ENCODE measurements around the gene CNGA3.

CNGA3 gene

DNA sequence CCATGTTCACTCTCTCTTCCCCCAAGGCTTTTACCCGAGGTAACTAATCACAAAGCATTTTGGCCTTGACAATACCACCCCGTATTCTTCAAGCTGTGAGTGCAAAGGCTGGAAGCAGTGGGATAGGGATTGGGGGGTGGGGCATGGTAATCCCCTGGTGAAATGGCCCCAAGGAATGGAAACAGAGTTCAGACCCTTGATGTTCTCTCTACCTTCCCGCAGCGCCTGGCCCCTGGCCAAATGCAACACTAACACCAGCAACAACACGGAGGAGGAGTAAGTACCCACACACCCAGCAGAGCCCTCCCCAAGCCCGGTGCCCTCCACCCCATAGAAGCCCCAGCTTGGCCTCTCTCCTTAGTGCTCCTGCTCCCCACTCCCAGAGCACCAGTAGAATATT, 36.9 kb downstream of the CNGA3 start:
- WGBS, 2 experiments, result 25 to 31% methylated on average over 6 of the region's 6 CpGs
- H3K36me3 ChIP-seq (ENCODE audit: control insufficient read depth, insufficient read depth, low read length), result no peaks in the 10 kb centered on the region

DNA sequence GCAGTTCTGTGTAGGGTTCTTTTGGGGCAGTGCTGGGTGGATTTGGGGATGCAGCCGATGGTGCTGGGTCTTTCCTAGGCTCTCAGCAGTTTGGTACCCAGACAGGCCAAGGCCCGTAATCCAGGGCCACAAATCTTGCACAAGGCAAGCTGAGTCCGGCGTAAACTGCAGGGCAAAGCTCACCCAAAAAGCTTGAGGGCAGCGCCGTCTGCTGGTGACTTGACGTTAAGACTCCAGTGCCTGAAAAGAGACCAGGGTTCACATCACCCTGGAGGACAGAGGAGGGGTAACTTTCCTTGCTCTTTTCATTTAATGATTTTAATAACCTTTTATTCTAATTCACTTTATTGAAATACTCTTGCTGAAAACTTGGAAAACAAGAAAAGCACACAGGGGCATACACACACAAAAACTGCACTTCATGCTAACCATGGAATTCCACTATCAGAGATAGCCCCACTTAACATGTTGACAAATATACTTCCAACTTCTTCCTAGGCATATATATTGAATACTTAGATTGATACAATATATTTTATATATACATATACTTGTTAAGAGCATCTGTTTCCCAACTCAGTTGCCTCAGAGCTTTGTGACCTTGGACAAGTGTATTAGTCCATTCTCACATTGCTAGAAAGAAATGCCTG, 38.9 kb downstream of the CNGA3 start:
- no peaks in the 10 kb centered on the region for H3K9me3 ChIP-seq (ENCODE audit: control insufficient read depth, low read length)
- no peaks in the 10 kb centered on the region for H3K36me3 ChIP-seq (ENCODE audit: control insufficient read depth, insufficient read depth, low read length)
- peaks cover 6% of the 10 kb centered on the region for H3K4me1 ChIP-seq (ENCODE audit: control insufficient read depth, insufficient read depth, low read length)
- no peak overlapping the region for H3K4me3 ChIP-seq (ENCODE audit: insufficient read depth, low read depth, low read length)
- 17 to 18% methylated on average over 7 of the region's 7 CpGs for WGBS, 2 experiments
- no peak overlapping the region for H3K27ac ChIP-seq (ENCODE audit: insufficient read depth, low read depth, low read length, poor library complexity, severe bottlenecking)
- H3K27me3 ChIP-seq (ENCODE audit: control insufficient read depth, insufficient read depth, low read length, poor library complexity, severe bottlenecking), result no peaks in the 10 kb centered on the region

More for the DNA sequence above, 36.9 kb downstream of the CNGA3 start:
- H3K9me3 ChIP-seq (ENCODE audit: control insufficient read depth, low read length), result no peaks in the 10 kb centered on the region
- H3K27ac ChIP-seq (ENCODE audit: insufficient read depth, low read depth, low read length, poor library complexity, severe bottlenecking), result no peak overlapping the region
- H3K4me1 ChIP-seq (ENCODE audit: control insufficient read depth, insufficient read depth, low read length), result peaks cover 6% of the 10 kb centered on the region
- no peak overlapping the region for H3K4me3 ChIP-seq (ENCODE audit: insufficient read depth, low read depth, low read length)
- H3K27me3 ChIP-seq (ENCODE audit: control insufficient read depth, insufficient read depth, low read length, poor library complexity, severe bottlenecking), result no peaks in the 10 kb centered on the region

DNA sequence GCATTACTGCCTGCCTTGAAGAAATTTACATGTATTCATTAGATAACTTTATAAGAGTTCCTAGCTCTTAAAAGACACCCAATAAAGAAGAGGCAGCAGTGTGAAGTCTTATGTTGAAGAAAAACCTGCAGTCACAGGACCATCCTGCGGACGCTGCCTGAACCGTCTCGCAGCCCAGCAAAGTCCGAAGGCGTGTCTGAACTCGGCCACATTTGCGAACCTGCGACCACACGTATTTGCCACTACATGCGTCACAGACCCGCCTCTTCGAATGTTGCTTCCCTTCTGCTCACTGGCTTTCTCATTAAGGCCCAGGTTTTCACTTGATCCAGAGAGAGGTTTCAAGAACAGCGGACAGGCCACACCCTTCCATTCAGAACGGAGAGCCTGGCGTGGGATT, 41.2 kb downstream of the CNGA3 start:
- WGBS, 2 experiments, result 91 to 93% methylated on average over 16 of the region's 16 CpGs
- no peaks in the 10 kb centered on the region for H3K9me3 ChIP-seq (ENCODE audit: control insufficient read depth, low read length)
- no peak overlapping the region for H3K4me3 ChIP-seq (ENCODE audit: insufficient read depth, low read depth, low read length)
- peaks cover 6% of the 10 kb centered on the region for H3K4me1 ChIP-seq (ENCODE audit: control insufficient read depth, insufficient read depth, low read length)
- no peak overlapping the region for H3K27ac ChIP-seq (ENCODE audit: insufficient read depth, low read depth, low read length, poor library complexity, severe bottlenecking)
- no peaks in the 10 kb centered on the region for H3K27me3 ChIP-seq (ENCODE audit: control insufficient read depth, insufficient read depth, low read length, poor library complexity, severe bottlenecking)
- H3K36me3 ChIP-seq (ENCODE audit: control insufficient read depth, insufficient read depth, low read length), result no peaks in the 10 kb centered on the region

DNA sequence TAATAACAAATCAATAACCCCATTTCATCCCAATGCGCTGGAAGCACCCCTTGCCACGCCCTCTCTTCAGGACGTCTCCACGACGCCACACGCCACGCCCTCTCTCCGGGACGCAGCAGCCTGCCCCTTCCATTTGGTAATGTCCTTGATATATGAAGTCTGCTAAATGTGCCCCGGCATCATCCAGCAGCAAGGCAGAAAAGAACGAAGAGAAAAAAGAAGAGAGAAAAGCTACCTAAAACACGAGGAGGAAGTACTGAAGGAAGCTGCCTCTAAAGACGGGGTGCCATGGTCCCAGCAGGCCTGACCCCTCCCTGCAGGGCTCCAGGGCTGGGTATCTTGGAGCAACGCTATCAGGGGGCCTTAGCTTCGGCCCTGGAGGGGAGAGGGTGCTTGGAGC, 41.8 kb downstream of the CNGA3 start:
- H3K27ac ChIP-seq (ENCODE audit: insufficient read depth, low read depth, low read length, poor library complexity, severe bottlenecking), result no peak overlapping the region
- no peak overlapping the region for H3K4me3 ChIP-seq (ENCODE audit: insufficient read depth, low read depth, low read length)
- H3K9me3 ChIP-seq (ENCODE audit: control insufficient read depth, low read length), result no peaks in the 10 kb centered on the region
- no peaks in the 10 kb centered on the region for H3K36me3 ChIP-seq (ENCODE audit: control insufficient read depth, insufficient read depth, low read length)
- no peaks in the 10 kb centered on the region for H3K27me3 ChIP-seq (ENCODE audit: control insufficient read depth, insufficient read depth, low read length, poor library complexity, severe bottlenecking)
- peaks cover 2% of the 10 kb centered on the region for H3K4me1 ChIP-seq (ENCODE audit: control insufficient read depth, insufficient read depth, low read length)
- 92 to 94% methylated on average over 15 of the region's 15 CpGs for WGBS, 2 experiments

GRCh38 chr2:98388601-98389250, 42.5 kb downstream of the CNGA3 start:
- H3K9me3 ChIP-seq (ENCODE audit: control insufficient read depth, low read length), result no peaks in the 10 kb centered on the region
- WGBS, 2 experiments, result 91 to 95% methylated on average over 17 of the region's 17 CpGs

GRCh38 chr2:98389251-98389605, 43.0 kb downstream of the CNGA3 start:
- WGBS, 2 experiments, result 92 to 96% methylated on average over 4 of the region's 4 CpGs
- Histone ChIP-seq H3K9me3 (ENCODE audit: control insufficient read depth, low read length) (no peaks in the 10 kb centered on the region), H3K36me3 (ENCODE audit: control insufficient read depth, insufficient read depth, low read length) (no peaks in the 10 kb centered on the region), H3K4me3 (ENCODE audit: insufficient read depth, low read depth, low read length) (no peak overlapping the region), H3K27ac (ENCODE audit: insufficient read depth, low read depth, low read length, poor library complexity, severe bottlenecking) (no peak overlapping the region), H3K27me3 (ENCODE audit: control insufficient read depth, insufficient read depth, low read length, poor library complexity, severe bottlenecking) (no peaks in the 10 kb centered on the region), H3K4me1 (ENCODE audit: control insufficient read depth, insufficient read depth, low read length) (no peaks in the 10 kb centered on the region)

More at GRCh38 chr2:98388601-98389250, 42.5 kb downstream of the CNGA3 start:
- Histone ChIP-seq H3K27me3 (ENCODE audit: control insufficient read depth, insufficient read depth, low read length, poor library complexity, severe bottlenecking) (no peaks in the 10 kb centered on the region), H3K4me1 (ENCODE audit: control insufficient read depth, insufficient read depth, low read length) (no peaks in the 10 kb centered on the region), H3K4me3 (ENCODE audit: insufficient read depth, low read depth, low read length) (no peak overlapping the region), H3K36me3 (ENCODE audit: control insufficient read depth, insufficient read depth, low read length) (no peaks in the 10 kb centered on the region), H3K27ac (ENCODE audit: insufficient read depth, low read depth, low read length, poor library complexity, severe bottlenecking) (no peak overlapping the region)

GRCh38 chr2:98390571-98391476, 44.6 kb downstream of the CNGA3 start:
- Histone ChIP-seq H3K9me3 (ENCODE audit: control insufficient read depth, low read length) (no peaks in the 10 kb centered on the region), H3K4me3 (ENCODE audit: insufficient read depth, low read depth, low read length) (no peak overlapping the region), H3K4me1 (ENCODE audit: control insufficient read depth, insufficient read depth, low read length) (no peaks in the 10 kb centered on the region), H3K27ac (ENCODE audit: insufficient read depth, low read depth, low read length, poor library complexity, severe bottlenecking) (no peak overlapping the region), H3K27me3 (ENCODE audit: control insufficient read depth, insufficient read depth, low read length, poor library complexity, severe bottlenecking) (no peaks in the 10 kb centered on the region), H3K36me3 (ENCODE audit: control insufficient read depth, insufficient read depth, low read length) (no peaks in the 10 kb centered on the region)
- 93 to 94% methylated on average over 19 of the region's 19 CpGs for WGBS, 2 experiments

DNA sequence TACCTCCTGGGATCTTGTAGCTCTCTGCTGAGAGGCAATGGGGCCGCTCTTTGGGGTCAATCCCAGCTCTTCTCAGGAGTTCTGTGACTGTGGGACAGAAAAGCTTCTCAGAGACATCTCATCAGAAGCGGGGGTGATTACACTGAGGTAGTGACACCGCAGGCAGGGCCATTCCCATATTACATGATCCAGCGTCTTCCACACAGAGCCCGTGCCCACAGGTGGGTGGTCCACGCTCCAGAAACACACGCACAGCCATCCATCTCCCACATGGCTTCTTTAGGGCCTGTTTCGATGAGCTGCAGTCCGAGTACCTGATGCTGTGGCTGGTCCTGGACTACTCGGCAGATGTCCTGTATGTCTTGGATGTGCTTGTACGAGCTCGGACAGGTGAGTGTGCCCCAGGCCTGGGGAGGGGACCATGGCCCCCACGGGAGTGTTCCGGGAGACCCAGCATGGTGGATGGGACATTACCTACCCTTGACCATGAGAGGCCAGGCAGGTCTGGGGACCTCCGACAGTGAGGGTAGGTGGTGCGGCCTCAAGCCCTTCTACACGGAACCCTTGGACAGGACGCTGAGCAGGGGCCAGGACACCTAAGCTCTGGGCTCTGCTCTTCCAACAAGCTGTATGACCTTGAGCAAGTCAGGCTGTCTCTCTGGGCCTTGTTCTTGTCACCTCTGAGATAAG, 45.5 kb downstream of the CNGA3 start:
- H3K27ac ChIP-seq (ENCODE audit: insufficient read depth, low read depth, low read length, poor library complexity, severe bottlenecking), result no peak overlapping the region
- 95% methylated on average over 18 of the region's 18 CpGs for WGBS, 2 experiments
- H3K4me3 ChIP-seq (ENCODE audit: insufficient read depth, low read depth, low read length), result no peak overlapping the region
- no peaks in the 10 kb centered on the region for H3K4me1 ChIP-seq (ENCODE audit: control insufficient read depth, insufficient read depth, low read length)
- no peaks in the 10 kb centered on the region for H3K9me3 ChIP-seq (ENCODE audit: control insufficient read depth, low read length)
- H3K27me3 ChIP-seq (ENCODE audit: control insufficient read depth, insufficient read depth, low read length, poor library complexity, severe bottlenecking), result no peaks in the 10 kb centered on the region
- no peaks in the 10 kb centered on the region for H3K36me3 ChIP-seq (ENCODE audit: control insufficient read depth, insufficient read depth, low read length)

- H3K36me3 ChIP-seq (ENCODE audit: control insufficient read depth, insufficient read depth, low read length), result no peaks in the 10 kb centered on the region
- H3K4me3 ChIP-seq (ENCODE audit: insufficient read depth, low read depth, low read length), result no peak overlapping the region
- no peaks in the 10 kb centered on the region for H3K4me1 ChIP-seq (ENCODE audit: control insufficient read depth, insufficient read depth, low read length)
- WGBS, 2 experiments, result 93 to 96% methylated on average over 5 of the region's 5 CpGs
- H3K27me3 ChIP-seq (ENCODE audit: control insufficient read depth, insufficient read depth, low read length, poor library complexity, severe bottlenecking), result no peaks in the 10 kb centered on the region
- H3K27ac ChIP-seq (ENCODE audit: insufficient read depth, low read depth, low read length, poor library complexity, severe bottlenecking), result no peak overlapping the region
- no peaks in the 10 kb centered on the region for H3K9me3 ChIP-seq (ENCODE audit: control insufficient read depth, low read length)
Observed at GRCh38 chr2:98393354-98393753, 47.1 kb downstream of the CNGA3 start.
